ENCODE results near the gene TMEM123. TPM values are rescaled to one million over a fixed set of nuclear protein-coding genes. Genes with fewer than 3 reads are reported as not detected.
A peak's percentile ranks its signal among the peaks of the same experiment; 100 is the strongest.

TMEM123 gene
- total RNA-seq, 1 experiment from 2014 or later, result 116 TPM

GRCh38 chr11:102361086-102362031, 91.2 kb downstream of the TMEM123 start:
- no peak for DNase-seq (ENCODE audit: low spot score)

- no peak for DNase-seq (ENCODE audit: low spot score)
Observed at GRCh38 chr11:102360681-102361080, 91.9 kb downstream of the TMEM123 start.

GRCh38 chr11:102359372-102359771, 93.2 kb downstream of the TMEM123 start:
- DNase-seq (ENCODE audit: low spot score), result no peak

GRCh38 chr11:102357116-102357515, 95.4 kb downstream of the TMEM123 start:
- DNase-seq (ENCODE audit: low spot score), result no peak

GRCh38 chr11:102347462-102348370, 104.8 kb downstream of the TMEM123 start:
- DNase-seq (ENCODE audit: low spot score), result no peak

GRCh38 chr11:102346748-102347461, 105.7 kb downstream of the TMEM123 start, which contains the start of gene BIRC2:
BIRC2 (plus strand) TSS chr11:102347214; CDS start chr11:102349855, 2,641 bp downstream.
- peak; percentile 86 for DNase-seq (ENCODE audit: low spot score)

- DNase-seq (ENCODE audit: low spot score), result no peak
Observed at GRCh38 chr11:102346456-102346747, 106.2 kb downstream of the TMEM123 start.

Other genes starting within 250 kb of the TMEM123 start
- 0.27 and 0.89 TPM in 2 replicates for gene BIRC3, start 135.3 kb downstream of the TMEM123 start, total RNA-seq (2014; rRNA removed; shearing (Covaris generic))
- gene BIRC2, start 105.6 kb downstream of the TMEM123 start, total RNA-seq (2014; rRNA removed; shearing (Covaris generic)), result 41.1 and 63.7 TPM in 2 replicates
- 0.06 TPM in 1 of 2 replicates, not detected in the other for gene MMP7, start 78.0 kb upstream of the TMEM123 start, total RNA-seq (2014; rRNA removed; shearing (Covaris generic))
- gene MMP20, start 172.6 kb upstream of the TMEM123 start, total RNA-seq (2014; rRNA removed; shearing (Covaris generic)), result not detected in 2 replicates